ENCODE measurements around the gene ITPA. TPM values are rescaled to one million over a fixed set of nuclear protein-coding genes. Genes with fewer than 3 reads are reported as not detected.

The ITPA gene
- total RNA-seq, 4 donors from 2014 or later, result 15.0 to 95.7 (median 39.6) TPM

DNA sequence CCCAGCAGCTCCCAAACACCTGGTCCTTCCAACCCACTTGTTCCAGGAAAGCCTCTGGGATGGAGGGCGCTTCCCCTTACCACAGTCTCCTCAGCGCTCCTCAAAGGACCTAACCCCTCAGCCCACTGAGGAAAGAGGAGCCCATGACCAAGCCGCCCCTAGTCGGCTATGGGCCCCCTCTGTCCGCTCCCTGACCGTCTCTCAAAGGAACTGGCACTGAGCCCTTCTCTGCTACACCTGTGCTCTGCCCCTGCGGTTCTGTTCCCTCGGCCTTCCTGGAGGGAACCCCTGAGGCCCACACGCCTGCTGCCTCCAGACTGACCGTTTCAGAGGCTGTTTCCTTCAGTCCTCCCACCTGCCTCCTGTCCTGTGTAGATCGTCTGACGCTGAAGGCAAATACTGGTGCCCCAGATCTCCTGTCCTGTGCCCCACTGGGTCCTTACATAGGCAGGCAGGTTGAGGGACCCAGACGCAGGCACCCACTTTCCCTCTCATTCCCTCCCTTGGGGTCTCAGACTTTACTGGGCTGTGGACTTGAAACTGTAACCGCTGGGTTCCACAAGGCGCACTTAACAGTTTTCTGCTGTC is 31.6 kb downstream of the ITPA start:
- H3K4me3 ChIP-seq, result no peak overlapping the region
- intact Hi-C loops (cut with DNase I; ENCODE audit: low total_unique reads), result no loop called here
- peaks cover 86% of the 10 kb centered on the region for H3K27me3 ChIP-seq
- TF ChIP-seq EP300 (IDR thresholded peaks at IDR 0.05; ENCODE audit: low read depth), result no peak
- no peak for TF ChIP-seq POLR2AphosphoS5 (IDR thresholded peaks at IDR 0.05)
- no peak for TF ChIP-seq POLR2A (IDR thresholded peaks at IDR 0.05)
- DNase-seq, result no peak
- H3K27ac ChIP-seq, result no peak overlapping the region
- H3K4me1 ChIP-seq, result peaks cover 6 to 25% (median 18%) of the 10 kb centered on the region in 4 donors
- H3K9me3 ChIP-seq, result no peaks in the 10 kb centered on the region
- in situ Hi-C loops (cut with MboI; ENCODE audit: low pct_ligation_motif_present in 1 of 4, low pct_unique_long_range_greater_than_20kb in 1 of 4, low sequenced_read_pairs in 3 of 4), result no loop called here
- no peaks in the 10 kb centered on the region for H3K36me3 ChIP-seq
- 78 to 100% methylated on average over 1 to 15 of the region's 15 CpGs for WGBS, 2 donors (ENCODE audit: low coverage in 1 of 2)

DNA sequence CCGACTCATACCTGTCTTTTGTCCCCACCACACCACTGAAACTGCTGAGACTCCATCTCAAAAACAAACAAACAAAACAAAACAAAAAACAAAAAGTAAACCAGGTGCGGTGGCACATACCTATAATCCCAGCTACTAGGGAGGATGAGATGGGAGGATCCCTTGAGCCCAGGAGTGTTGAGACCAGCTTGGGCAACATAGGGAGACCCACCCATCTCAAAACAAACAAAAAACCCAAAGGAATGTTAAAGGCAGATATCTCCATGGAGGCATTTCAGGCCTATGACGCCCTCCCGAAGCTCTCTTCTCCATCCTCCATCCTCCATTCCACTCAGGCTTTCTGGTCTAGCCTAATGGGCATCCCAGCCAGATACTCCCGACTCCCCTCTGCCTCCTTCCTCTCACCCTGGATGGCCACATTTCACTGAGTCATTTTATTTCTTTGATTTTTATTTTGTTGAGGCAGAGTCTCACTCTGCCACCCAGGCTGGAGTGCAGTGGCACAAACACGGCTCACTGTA is 32.9 kb downstream of the ITPA start:
- Histone ChIP-seq H3K27me3 (peaks cover 82% of the 10 kb centered on the region), H3K36me3 (no peaks in the 10 kb centered on the region), H3K27ac (no peak overlapping the region), H3K9me3 (no peaks in the 10 kb centered on the region), H3K4me1 (peaks cover 6 to 25% (median 18%) of the 10 kb centered on the region in 4 donors), H3K4me3 (no peak overlapping the region)
- in situ Hi-C loops (cut with MboI; ENCODE audit: low pct_ligation_motif_present in 1 of 4, low pct_unique_long_range_greater_than_20kb in 1 of 4, low sequenced_read_pairs in 3 of 4) (no loop called here), intact Hi-C loops (cut with DNase I; ENCODE audit: low total_unique reads) (no loop called here)
- WGBS, 2 donors (ENCODE audit: low coverage in 1 of 2), result 43 to 58% methylated on average over 2 to 6 of the region's 6 CpGs
- no peak for DNase-seq
- no peak for TF ChIP-seq EP300 (IDR thresholded peaks at IDR 0.05; ENCODE audit: low read depth)
- TF ChIP-seq, protein P1, sequence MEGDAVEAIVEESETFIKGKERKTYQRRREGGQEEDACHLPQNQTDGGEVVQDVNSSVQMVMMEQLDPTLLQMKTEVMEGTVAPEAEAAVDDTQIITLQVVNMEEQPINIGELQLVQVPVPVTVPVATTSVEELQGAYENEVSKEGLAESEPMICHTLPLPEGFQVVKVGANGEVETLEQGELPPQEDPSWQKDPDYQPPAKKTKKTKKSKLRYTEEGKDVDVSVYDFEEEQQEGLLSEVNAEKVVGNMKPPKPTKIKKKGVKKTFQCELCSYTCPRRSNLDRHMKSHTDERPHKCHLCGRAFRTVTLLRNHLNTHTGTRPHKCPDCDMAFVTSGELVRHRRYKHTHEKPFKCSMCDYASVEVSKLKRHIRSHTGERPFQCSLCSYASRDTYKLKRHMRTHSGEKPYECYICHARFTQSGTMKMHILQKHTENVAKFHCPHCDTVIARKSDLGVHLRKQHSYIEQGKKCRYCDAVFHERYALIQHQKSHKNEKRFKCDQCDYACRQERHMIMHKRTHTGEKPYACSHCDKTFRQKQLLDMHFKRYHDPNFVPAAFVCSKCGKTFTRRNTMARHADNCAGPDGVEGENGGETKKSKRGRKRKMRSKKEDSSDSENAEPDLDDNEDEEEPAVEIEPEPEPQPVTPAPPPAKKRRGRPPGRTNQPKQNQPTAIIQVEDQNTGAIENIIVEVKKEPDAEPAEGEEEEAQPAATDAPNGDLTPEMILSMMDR (IDR thresholded peaks at IDR 0.05), result no peak

DNA sequence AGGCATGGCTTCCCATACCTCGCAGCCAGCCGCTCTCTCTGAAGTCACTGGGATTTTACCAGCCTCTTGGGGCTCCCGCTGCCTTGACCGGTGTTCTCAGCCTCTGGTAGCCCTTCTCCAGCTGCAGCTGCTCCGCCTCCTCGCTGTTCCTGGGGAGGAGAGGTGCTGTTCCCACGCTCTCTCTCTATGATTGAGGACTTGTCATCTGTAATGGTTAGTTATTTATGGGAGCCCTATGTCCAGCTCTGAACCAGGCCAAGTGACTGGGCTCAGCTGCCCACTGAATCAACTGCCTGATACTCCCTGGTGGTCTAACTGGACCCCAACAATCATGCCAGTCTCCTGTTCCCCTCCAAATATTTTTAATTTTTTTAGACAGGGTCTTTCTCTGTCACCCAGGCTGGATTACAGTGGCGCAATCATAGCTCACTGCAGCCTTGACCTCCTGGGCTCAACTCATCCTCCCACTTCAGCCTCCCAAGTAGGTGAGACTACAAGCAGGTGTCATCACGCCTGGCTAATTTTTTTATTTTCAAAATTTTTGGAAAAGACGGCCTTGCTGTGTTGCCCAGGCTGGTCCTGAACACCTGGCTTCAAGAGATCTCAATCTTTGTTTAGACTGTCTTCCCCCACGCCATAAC is 34.5 kb downstream of the ITPA start:
- Histone ChIP-seq H3K4me3 (no peak overlapping the region), H3K27ac (no peak overlapping the region), H3K27me3 (peaks cover 82% of the 10 kb centered on the region), H3K9me3 (no peaks in the 10 kb centered on the region), H3K36me3 (no peaks in the 10 kb centered on the region), H3K4me1 (peaks cover under 1 to 18% (median 12%) of the 10 kb centered on the region in 4 donors)
- WGBS, 2 donors (ENCODE audit: low coverage in 1 of 2), result 70 to 77% methylated on average over 5 to 11 of the region's 11 CpGs
- intact Hi-C loops (cut with DNase I; ENCODE audit: low total_unique reads) (no loop called here), in situ Hi-C loops (cut with MboI; ENCODE audit: low pct_ligation_motif_present in 1 of 4, low pct_unique_long_range_greater_than_20kb in 1 of 4, low sequenced_read_pairs in 3 of 4) (no loop called here)
- no peak for TF ChIP-seq EP300 (IDR thresholded peaks at IDR 0.05; ENCODE audit: low read depth)
- TF ChIP-seq, protein P1 (IDR thresholded peaks at IDR 0.05), result no peak
- TF ChIP-seq POLR2AphosphoS5 (IDR thresholded peaks at IDR 0.05), result no peak
- TF ChIP-seq POLR2A (IDR thresholded peaks at IDR 0.05), result no peak
- DNase-seq, result no peak

DNA sequence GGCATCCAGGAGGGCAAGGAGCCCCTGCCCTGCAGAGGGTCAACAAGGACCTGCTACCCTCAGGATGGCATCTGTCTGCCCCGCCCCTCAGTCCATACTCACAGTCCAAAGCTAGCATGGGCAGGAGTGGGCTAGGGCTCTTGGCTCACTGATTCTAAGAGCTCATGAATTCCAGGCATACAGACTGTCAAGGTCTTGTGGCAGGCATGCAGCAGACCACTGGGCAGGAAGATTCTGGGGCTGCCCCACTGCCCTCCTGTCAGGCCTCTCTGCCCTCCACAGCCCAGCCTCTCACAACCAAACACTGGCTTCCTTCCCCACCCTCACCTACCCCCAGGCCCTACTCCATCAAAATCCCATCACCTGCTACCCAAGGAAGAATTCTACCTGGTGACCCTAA is 35.3 kb downstream of the ITPA start:
- Histone ChIP-seq H3K27me3 (peaks cover 82% of the 10 kb centered on the region), H3K9me3 (no peaks in the 10 kb centered on the region), H3K4me3 (no peak overlapping the region), H3K36me3 (no peaks in the 10 kb centered on the region), H3K27ac (no peak overlapping the region), H3K4me1 (peaks cover 3 to 15% (median 13%) of the 10 kb centered on the region in 4 donors)
- no peak for DNase-seq
- intact Hi-C loops (cut with DNase I; ENCODE audit: low total_unique reads) (no loop called here), in situ Hi-C loops (cut with MboI; ENCODE audit: low pct_ligation_motif_present in 1 of 4, low pct_unique_long_range_greater_than_20kb in 1 of 4, low sequenced_read_pairs in 3 of 4) (no loop called here)
- TF ChIP-seq EP300 (IDR thresholded peaks at IDR 0.05; ENCODE audit: low read depth), result no peak
- TF ChIP-seq, protein P1 (IDR thresholded peaks at IDR 0.05), result no peak
- TF ChIP-seq POLR2AphosphoS5 (IDR thresholded peaks at IDR 0.05), result no peak
- TF ChIP-seq POLR2A (IDR thresholded peaks at IDR 0.05), result no peak
- WGBS, 2 donors (ENCODE audit: low coverage in 1 of 2), result 80% methylated on average over 1 of the region's 1 CpG; no CpG with 5 or more reads in 1 of the 2 donors
